ENCODE results near the gene NFAM1.

The NFAM1 gene

GRCh38 chr22:42432020-42432596 lies at the start of gene NFAM1:
Gene NFAM1, minus strand, starts transcription at chr22:42432403. Its CDS starts 46 bp downstream, at chr22:42432357.
- no peak for DNase-seq

DNA sequence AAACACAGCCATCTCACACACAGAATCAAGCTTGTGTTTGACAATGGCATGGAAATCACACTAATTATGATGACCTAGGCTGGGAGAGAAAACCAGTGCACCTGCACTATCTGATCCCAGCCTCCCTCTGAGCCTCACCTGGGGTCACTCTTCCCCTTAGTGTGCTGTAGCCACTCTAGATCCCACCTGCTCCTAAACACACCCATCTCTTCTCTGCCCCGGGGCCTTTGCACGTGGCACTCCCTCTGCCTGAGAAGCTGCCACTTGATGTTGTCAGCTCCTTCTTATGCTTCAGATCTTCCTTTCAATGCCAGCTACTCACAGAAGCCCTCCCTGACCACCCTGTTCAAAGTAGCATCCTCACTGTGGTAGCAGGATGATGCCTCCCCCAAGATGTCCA lies 42.9 kb upstream of the NFAM1 start:
- no peak for DNase-seq

DNA sequence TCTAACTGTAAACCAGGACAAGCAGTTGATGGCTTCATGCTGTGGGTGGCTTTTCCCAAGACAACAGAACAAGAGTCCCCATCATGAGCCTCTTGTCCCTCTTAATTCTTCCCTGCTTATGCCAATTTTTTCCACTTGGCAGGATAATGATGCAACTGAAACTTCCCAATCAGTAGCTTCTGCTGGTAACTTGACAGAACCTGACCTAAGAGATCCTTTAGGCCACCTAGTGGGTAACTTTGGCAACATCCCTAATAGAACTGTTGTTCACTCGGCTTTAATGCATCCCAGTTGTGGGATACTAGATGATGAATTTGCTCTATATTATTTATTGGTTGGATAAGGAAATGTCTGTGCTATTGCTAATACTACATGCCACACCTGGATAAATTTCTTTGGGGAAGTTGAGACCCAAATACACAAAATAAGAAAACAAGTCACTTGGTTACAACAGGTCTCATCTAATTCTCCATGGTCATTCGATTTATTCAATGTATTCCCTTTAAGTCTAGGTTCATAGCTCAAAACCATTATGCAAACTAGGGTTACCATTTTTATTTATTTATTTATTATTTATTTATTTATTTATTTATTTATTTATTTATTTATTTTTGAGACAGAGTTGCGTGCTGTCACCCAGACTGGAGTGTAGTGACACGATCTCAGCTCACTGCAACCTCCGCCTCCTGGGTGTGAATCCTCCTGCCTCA lies 41.4 kb upstream of the NFAM1 start:
- DNase-seq, result no peak

DNA sequence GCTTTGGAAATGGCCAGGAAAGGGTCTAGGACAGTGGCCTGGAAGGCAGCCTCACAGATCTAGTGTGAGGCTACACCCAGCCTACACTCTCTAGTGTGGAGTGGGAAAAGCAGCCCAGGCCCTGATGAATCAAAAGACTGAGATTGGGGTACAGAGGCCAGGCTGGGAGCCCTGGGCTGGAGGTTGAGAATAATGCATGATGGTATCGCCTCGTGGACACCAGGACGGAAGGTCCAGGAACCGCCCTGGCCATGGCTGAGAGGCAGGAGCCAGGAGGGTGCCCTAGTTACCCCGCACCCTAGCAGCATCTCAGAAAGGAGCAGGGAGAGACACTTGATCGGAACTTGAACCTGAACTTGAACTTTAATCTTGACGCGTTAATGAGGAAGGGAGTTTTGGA lies 40.5 kb upstream of the NFAM1 start:
- DNase-seq, result no peak

- DNase-seq, result no peak
These were observed 39.2 kb upstream of the NFAM1 start for GRCh38 chr22:42471441-42471840.

- no peak for DNase-seq
These were observed 38.3 kb upstream of the NFAM1 start for GRCh38 chr22:42470366-42471082.

DNA sequence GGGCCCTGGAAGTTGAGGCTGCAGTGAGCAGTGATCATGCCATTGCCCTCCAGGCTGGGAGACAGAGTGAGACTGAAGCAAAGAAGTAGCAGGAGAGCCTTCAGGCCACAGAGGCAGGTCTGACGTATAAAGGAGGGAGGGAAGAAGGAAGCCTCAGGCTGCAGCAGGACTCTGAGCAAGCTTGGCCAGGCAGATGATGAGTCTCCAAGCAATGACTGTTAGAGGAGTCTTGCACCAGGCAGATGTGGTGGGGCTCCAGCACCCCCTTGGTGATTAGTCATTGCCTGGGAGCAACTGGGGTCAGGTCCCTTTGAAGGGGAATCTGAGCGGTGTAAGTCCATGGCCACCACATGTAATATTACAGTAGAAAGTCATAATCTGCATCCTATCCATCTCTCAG lies 36.6 kb upstream of the NFAM1 start:
- DNase-seq, result no peak

DNA sequence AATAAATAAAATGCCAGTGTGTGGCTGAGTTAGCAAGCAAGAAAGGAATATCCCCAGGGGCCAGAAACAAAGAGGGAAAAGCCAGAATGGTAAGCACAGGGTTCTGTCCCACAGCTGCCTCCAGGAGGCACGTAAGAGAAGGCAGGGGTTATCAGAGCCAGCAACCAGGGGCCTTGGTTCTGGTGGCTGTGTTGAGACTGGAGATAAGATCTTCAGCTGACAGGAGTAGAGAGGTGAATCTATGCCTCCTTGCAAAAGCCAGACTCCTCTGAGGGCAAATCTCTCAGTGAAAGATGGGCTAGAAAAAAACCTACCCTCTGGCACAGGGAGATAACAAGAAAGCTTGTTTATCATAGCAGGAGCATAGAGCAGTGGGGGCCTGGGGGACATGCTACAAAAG lies 29.8 kb upstream of the NFAM1 start:
- no peak for DNase-seq

GRCh38 chr22:42461511-42461910 lies 29.3 kb upstream of the NFAM1 start:
- peak; percentile 24 for DNase-seq

DNA sequence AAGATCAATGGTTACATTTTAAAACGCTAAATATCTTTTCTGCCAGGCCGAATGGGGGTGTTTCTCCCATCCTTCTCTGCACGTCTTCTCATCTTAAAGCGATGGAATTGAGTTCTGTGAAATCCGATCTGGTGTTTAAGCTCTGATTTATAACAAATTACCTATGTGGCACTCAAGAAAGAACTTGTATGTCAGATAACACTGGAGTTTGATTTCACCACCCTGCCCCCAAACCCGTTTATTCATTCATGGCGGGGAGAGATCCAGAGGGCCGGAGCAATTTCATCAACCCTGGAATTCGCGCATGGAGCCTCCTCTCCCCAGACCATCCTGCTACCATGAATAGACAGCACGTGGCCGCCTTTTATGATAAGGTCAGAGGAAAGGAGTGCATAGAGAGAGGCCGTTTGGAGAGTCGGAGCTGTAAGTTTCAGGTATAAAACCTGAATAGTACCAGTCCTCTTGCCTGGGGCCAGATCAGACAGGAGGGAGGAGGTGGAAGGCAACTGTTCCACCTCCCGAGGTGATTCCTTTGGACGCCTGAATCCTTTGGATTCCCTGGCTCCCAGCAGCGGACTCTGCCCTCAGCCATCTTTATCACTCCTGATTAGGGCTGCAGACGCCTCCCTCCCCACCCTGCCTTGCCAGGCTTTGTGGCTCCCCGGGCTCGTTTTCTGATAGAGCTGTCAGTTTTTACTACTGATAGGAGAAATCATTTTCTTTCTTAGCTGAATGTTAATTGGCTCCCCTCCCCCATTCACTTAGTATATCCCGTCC lies 27.3 kb upstream of the NFAM1 start:
- no peak for DNase-seq

- no peak for DNase-seq
These were observed 20.7 kb upstream of the NFAM1 start for GRCh38 chr22:42452916-42453315.

GRCh38 chr22:42452456-42452855 lies 20.3 kb upstream of the NFAM1 start:
- DNase-seq, result no peak

DNA sequence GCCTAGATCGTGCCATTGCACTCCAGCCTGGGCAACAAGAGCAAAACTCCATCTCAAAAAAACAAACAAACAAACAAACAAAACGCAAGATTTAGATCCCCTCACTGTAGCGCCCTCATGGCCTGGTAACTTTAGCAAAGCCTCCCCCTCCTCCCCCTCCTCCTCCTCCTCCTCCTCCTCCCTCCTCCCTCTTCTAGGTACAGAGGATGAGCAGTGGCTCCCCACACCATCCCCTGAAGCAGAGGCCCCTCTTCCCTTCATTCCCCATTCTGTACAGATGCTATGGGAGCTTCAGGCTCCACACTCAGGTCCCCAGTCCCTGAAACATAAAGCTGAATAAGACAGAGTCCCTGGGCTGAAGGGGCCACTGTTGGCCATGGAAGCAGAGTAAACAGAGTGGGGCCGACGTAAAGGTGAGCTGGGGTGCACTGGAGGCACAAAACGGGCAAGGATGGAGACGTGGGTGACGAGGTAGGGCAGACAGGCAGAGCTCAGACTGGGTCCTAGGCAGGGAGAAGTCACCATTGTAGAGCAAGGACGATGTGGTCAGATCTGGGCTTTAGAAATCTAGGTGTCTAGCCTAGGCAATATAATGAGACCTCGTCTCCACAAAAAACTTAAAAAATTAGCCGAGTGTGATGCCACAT lies 19.4 kb upstream of the NFAM1 start:
- no peak for DNase-seq

GRCh38 chr22:42450862-42451261 lies 18.7 kb upstream of the NFAM1 start:
- no peak for DNase-seq

DNA sequence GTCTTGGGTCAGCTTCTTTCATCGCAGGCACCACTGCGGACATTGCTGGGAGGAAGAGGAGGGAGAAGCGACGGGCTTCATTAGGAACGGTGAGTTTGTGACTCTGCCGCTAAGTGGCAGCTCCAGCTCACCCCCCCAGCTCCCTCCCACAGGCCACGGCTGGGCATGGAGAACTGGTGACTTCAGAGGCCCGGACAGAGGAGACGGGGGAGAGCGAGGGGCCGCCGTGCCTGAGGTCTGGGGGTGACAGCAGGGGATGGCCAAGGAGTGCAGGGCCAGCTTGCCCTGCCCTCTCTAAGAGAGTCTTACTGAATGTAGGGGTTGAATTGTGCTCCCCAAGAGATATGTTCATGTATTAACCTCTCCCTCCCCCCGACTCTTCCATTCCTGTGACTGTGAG lies 13.9 kb upstream of the NFAM1 start:
- no peak for DNase-seq

DNA sequence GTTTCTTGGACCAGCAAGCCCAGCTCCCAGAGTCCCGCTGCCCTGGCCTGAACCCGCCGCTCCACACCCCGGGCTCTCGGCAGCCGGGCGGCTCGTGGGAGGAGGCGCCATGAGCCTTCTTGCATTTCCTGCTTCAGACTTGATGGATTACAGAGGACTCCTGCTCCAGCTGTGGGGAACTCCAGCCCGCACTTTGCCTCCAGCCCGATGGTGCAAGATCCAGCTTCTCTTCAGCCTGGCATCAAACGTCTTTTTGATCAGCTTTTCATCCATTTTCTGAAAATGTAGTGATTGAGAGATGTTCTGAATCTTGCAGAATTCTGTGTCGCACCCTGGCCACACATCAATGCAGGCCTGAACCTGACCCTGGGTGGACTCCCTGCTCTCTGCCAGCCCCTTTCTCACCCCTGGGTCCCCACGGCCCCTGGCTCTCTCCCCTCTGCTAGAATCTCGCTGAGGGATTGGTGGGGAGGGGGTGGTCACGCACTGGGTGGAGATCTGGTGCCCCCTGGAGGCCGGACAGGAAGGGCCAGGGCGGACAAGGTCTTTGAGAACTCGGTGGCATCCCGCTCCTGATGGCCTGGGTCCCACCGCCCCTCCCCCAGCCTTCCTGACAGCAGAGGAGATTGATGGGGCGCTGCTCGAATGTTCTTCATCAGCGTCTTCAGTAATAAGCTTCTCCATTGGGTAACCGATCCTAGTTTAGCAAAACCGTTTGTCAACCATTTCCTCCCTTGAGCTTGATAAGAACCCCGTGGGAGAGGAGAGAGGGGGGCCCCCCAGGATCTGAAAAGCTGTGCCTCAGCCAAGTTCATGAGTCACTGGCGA lies 12.1 kb upstream of the NFAM1 start:
- no peak for DNase-seq

DNA sequence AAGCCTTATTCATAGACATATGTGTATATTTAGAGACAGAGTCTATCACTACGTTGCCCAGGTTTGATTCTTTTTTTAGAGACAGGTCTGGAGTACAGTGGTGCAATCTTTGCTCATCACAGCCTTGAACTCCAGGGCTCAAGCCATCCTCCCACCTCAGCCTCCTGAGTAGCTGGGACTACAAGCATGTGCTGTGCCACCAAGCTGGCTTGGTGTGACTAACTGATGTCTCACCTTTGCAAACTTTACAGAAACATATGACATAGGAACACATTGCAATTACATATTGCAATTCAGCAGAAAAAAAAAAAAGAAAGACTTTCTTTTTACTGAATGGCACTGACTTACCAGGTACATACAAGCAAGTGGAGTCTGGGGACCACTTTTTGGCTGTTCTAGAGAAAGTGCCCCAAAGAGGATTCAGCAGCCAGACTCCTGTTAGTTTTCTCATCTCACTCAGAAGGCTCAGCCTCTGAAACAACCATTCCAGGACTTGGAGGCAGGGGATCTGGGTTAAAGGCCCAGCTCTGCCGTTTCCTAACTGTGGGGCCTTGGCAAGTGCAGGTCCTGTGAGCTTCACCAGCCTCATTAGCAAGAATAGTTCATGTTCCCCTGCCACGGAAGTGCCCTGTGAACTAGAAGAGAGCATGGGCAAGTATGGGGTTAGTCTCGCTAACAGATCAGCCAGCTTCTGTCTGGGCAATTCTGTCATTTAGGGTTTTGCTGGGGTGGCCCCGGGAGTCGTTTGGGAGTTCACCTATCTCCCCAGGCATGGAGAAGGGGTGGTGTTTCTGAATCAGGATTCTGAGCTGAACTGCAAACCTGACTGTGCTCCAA lies 11.3 kb upstream of the NFAM1 start:
- DNase-seq, result no peak

- no peak for DNase-seq
These were observed 10.5 kb upstream of the NFAM1 start for GRCh38 chr22:42442748-42443147.

- DNase-seq, result no peak
These were observed 8.5 kb upstream of the NFAM1 start for GRCh38 chr22:42440728-42441127.

GRCh38 chr22:42439821-42440674 lies 7.8 kb upstream of the NFAM1 start:
- DNase-seq, result no peak
